A549 treated with CpdA at 1 μM for 4 hours (cell line): ENCODE results near the gene OR6K3. TPM values are rescaled to one million over a fixed set of nuclear protein-coding genes. Genes with fewer than 3 reads are reported as not detected.

Experiments used
- total RNA-seq: library from RNA; stranded (reverse); fragments of 200-300 nt; extraction: Qiagen RNA extraction; gene quantifications from 5 replicates; pipeline ENCODE4 v1.2.3, GENCODE V29; 2022; ENCODE audit warnings: low read depth

The OR6K3 gene, protein sequence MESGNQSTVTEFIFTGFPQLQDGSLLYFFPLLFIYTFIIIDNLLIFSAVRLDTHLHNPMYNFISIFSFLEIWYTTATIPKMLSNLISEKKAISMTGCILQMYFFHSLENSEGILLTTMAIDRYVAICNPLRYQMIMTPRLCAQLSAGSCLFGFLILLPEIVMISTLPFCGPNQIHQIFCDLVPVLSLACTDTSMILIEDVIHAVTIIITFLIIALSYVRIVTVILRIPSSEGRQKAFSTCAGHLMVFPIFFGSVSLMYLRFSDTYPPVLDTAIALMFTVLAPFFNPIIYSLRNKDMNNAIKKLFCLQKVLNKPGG
- not detected in 5 replicates for total RNA-seq

DNA sequence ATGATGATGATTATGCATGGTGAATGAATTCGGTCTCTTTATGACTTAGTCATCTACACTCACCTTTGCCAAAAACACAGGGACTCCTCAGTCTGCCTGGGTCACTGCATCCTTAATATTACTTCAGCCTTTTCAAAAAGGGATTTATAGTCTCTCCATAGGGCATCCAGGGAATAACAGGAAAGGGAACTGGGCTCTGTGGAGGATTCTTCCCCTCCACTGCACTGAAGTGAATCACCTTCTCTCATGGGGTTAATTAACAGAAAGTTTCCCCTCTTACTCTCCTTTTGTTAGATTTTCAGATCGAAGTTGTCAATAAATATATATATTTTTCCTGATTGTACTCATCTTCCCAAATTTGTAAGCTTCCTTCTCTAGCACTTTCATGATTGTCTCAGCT, at the start of gene OR6K3:
OR6K3 (minus strand) TSS at position 101 of the 400 bp plus-strand sequence. CDS start 2,605 bp downstream, outside the sequence.

DNA sequence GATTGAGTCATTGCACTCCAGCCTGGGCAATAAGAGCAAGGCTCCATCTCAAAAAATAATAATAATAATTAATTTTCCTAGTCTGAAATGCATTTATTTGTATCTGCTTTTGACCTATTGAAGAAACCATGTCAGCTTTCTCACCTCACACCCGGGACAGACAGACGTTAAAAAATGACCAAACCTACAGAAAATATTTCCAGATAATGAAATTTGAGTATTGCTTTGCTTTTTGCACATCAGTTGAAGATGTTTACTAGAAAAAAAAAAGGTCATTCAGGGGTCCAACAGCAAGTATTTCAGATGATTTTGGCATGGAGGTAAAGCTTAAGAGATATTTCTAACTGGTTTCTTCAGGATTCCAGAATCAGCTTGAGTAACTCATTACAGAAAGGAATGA, 33.9 kb upstream of the OR6K3 start, which contains the start of gene OR6K6:
OR6K6 (plus strand) TSS at position 301 of the 400 bp plus-strand sequence. CDS start 168 bp downstream, outside the sequence.

DNA sequence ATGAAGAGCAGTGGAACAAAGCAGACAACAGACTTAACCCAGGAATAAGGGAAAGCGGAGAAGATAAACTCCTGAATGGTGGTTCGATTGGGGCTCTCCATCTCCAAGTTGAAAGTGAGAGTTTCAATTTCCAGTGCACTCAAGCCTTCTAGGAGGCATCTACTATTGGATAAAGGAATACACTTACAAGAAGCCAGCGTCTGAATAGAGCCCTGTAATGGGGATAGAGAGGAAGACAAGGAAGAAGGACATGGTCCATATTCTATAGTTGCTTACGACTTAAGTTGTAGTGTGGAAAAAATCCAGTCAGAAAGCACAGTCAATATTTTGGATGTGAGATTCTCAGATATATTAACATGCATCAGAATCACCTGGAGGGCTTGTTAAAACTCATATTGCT, 20.0 kb downstream of the OR6K3 start, which contains the start of gene OR6K2:
OR6K2 (minus strand) TSS at position 101 of the 400 bp plus-strand sequence; CDS start at position 101, 0 bp downstream.

DNA sequence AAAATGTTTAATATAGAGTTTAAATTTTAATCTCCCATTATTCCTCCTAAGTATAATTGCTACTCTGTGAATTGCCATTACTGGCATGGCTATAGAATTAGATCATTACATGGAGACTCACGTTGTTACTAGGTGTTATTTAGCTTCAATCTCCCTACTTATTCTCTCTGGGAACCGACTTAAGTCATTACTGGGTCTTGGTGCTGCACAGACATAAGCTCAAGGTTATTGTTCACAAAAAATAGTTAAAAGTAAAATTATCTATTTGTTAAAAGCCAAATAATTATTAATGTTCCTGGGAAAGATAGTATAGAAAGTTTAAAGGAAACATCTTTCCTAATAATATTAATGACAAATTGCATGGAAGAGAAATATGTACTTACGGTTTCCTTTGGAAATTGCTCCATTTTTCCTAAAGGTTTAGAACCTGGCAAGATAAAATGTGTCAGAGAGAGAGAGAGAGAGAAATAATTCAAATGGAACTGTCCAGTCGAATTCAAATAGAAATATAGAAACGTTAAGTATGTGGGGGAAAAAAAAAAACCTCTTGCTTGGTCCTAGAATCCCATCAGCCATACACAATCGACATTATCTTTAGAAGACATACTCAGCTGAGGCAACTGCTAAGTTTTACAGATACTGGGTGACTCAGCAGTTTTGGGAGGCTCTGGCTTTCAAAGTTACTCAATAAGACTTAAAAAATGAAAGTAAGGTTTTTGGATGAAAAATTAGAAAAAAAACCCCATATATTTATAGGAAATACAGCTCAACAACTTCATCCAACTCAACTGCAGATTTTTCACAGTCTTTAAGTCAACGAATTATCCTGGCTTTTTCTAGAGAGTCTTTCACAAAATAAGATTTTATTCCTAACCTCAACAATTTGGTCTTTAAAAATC, 34.2 kb downstream of the OR6K3 start, which contains the start of gene SPTA1:
SPTA1 (minus strand) TSS at position 605 of the 899 bp plus-strand sequence; CDS start at position 407, 198 bp downstream.

Other genes starting within 250 kb of the OR6K3 start
- gene OR10R2, start 248.5 kb downstream of the OR6K3 start, total RNA-seq = not detected in 5 replicates
- not detected in 5 replicates for gene OR6Y1, start 166.3 kb downstream of the OR6K3 start, total RNA-seq
- not detected in 5 replicates for gene OR6P1, start 150.1 kb downstream of the OR6K3 start, total RNA-seq
- gene OR10X1, start 140.8 kb downstream of the OR6K3 start, total RNA-seq = not detected in 5 replicates
- gene OR10Z1, start 115.5 kb downstream of the OR6K3 start, total RNA-seq = not detected in 5 replicates
- gene SPTA1, start 34.0 kb downstream of the OR6K3 start, total RNA-seq = not detected in 5 replicates
- gene OR6K2, start 20.1 kb downstream of the OR6K3 start, total RNA-seq = not detected in 5 replicates
- gene OR6K6, start 34.0 kb upstream of the OR6K3 start, total RNA-seq = not detected in 5 replicates
- not detected in 5 replicates for gene OR6N1, start 51.5 kb upstream of the OR6K3 start, total RNA-seq
- gene OR6N2, start 60.5 kb upstream of the OR6K3 start, total RNA-seq = not detected in 5 replicates
- gene MNDA, start 110.6 kb upstream of the OR6K3 start, total RNA-seq = not detected in 5 replicates
- not detected in 5 replicates for gene PYHIN1, start 210.8 kb upstream of the OR6K3 start, total RNA-seq